Hematopoietic multipotent progenitor cell treated with erythropoietin and hydrocortisone succinate and interleukin-3 and kit ligand, for 17 days (in vitro differentiated cells): ENCODE results near the gene OLFM1.

Source experiments
- DNase-seq: peaks from one replicate; pipeline ENCODE4 v3.0.0-alpha.2; 2015; ENCODE audit warnings: low spot score

Gene OLFM1

GRCh38 chr9:135090081-135090480 lies 2.6 kb downstream of the OLFM1 start:
- no peak for DNase-seq

- no peak for DNase-seq
These were observed 3.1 kb downstream of the OLFM1 start for GRCh38 chr9:135090547-135090946.

GRCh38 chr9:135091545-135091944 lies 4.1 kb downstream of the OLFM1 start:
- DNase-seq = no peak

GRCh38 chr9:135093111-135093510 lies 5.6 kb downstream of the OLFM1 start:
- no peak for DNase-seq

- no peak for DNase-seq
These were observed 6.6 kb downstream of the OLFM1 start for GRCh38 chr9:135093911-135094584.

GRCh38 chr9:135095470-135096407 lies 8.3 kb downstream of the OLFM1 start:
- DNase-seq = no peak

GRCh38 chr9:135096408-135096895 lies 9.0 kb downstream of the OLFM1 start:
- DNase-seq = no peak

- no peak for DNase-seq
These were observed 11.1 kb downstream of the OLFM1 start for GRCh38 chr9:135098400-135099105.

- DNase-seq = no peak
These were observed 12.1 kb downstream of the OLFM1 start for GRCh38 chr9:135099574-135099973.

GRCh38 chr9:135100241-135100681 lies 12.8 kb downstream of the OLFM1 start:
- no peak for DNase-seq

- no peak for DNase-seq
These were observed 13.4 kb downstream of the OLFM1 start for GRCh38 chr9:135100725-135101410.

GRCh38 chr9:135101486-135101885 lies 14.0 kb downstream of the OLFM1 start:
- DNase-seq = no peak

- no peak for DNase-seq
These were observed 14.5 kb downstream of the OLFM1 start for GRCh38 chr9:135101926-135102325.

GRCh38 chr9:135102331-135102730 lies 14.9 kb downstream of the OLFM1 start:
- DNase-seq = no peak

GRCh38 chr9:135103001-135103446 lies 15.6 kb downstream of the OLFM1 start:
- no peak for DNase-seq

- DNase-seq = no peak
These were observed 16.6 kb downstream of the OLFM1 start for GRCh38 chr9:135103931-135104639.

GRCh38 chr9:135104761-135105160 lies 17.3 kb downstream of the OLFM1 start:
- no peak for DNase-seq

GRCh38 chr9:135105211-135105745 lies 17.8 kb downstream of the OLFM1 start:
- DNase-seq = no peak

- DNase-seq = no peak
These were observed 18.5 kb downstream of the OLFM1 start for GRCh38 chr9:135105938-135106491.

GRCh38 chr9:135106551-135107270 lies 19.2 kb downstream of the OLFM1 start:
- no peak for DNase-seq
